ENCODE measurements around the gene RASGRF1. TPM values are rescaled to one million over a fixed set of nuclear protein-coding genes. Genes with fewer than 3 reads are reported as not detected.

The RASGRF1 gene
- polyA plus RNA-seq, 1 donor from 2014 or later = 11.0 TPM

- TF ChIP-seq POLR2AphosphoS5 (IDR thresholded peaks at IDR 0.05) = no peak
- no peak for TF ChIP-seq REST (IDR thresholded peaks at IDR 0.05; ENCODE audit: borderline replicate concordance)
- no peak for TF ChIP-seq MXI1 (conservative IDR thresholded peaks at IDR 0.05; ENCODE audit: poor library complexity, severe bottlenecking)
- no peak for TF ChIP-seq CTCF (IDR thresholded peaks at IDR 0.05; ENCODE audit: poor library complexity, severe bottlenecking)
- no peak for TF ChIP-seq SMC3 (conservative IDR thresholded peaks at IDR 0.05; ENCODE audit: poor library complexity)
- no peak for TF ChIP-seq EZH2 (IDR thresholded peaks at IDR 0.05; ENCODE audit: borderline replicate concordance, insufficient read depth, low read length, poor library complexity, severe bottlenecking)
- no peak for TF ChIP-seq EP300 (conservative IDR thresholded peaks at IDR 0.05; ENCODE audit: poor library complexity, severe bottlenecking)
- no peak for TF ChIP-seq RAD21 (conservative IDR thresholded peaks at IDR 0.05)
- no peak for TF ChIP-seq TAF1 (IDR thresholded peaks at IDR 0.05; ENCODE audit: low read depth)
- H3K36me3 ChIP-seq (ENCODE audit: insufficient read depth, low read length) = no peaks in the 10 kb centered on the region
- no peaks in the 10 kb centered on the region for H3F3A ChIP-seq (ENCODE audit: insufficient read depth, low read length, poor library complexity, severe bottlenecking)
- H3K9me3 ChIP-seq (ENCODE audit: low read length) = no peaks in the 10 kb centered on the region
- no peaks in the 10 kb centered on the region for H3K79me2 ChIP-seq (replicated peaks; ENCODE audit: insufficient read depth, low read length)
- no peak overlapping the region for H3K4me3 ChIP-seq (ENCODE audit: low read length)
- no peak overlapping the region for H2AFZ ChIP-seq (ENCODE audit: low read depth, low read length)
- H4K20me1 ChIP-seq (ENCODE audit: insufficient read depth) = no peaks in the 10 kb centered on the region
- no peak overlapping the region for H3K4me2 ChIP-seq (ENCODE audit: low read length)
- no peaks in the 10 kb centered on the region for H3K27me3 ChIP-seq (ENCODE audit: insufficient read depth, low read depth, low read length)
- no peak overlapping the region for H3K9ac ChIP-seq (ENCODE audit: low read length)
- no peaks in the 10 kb centered on the region for H3K9me2 ChIP-seq (ENCODE audit: insufficient read depth, low read length)
- no peak overlapping the region for H3K27ac ChIP-seq (ENCODE audit: low read length)
These were observed 169.1 kb downstream of the RASGRF1 start for GRCh38 chr15:78921517-78921916.

- Histone ChIP-seq H4K20me1 (ENCODE audit: insufficient read depth) (no peaks in the 10 kb centered on the region), H3K36me3 (ENCODE audit: insufficient read depth, low read length) (no peaks in the 10 kb centered on the region), H3K27me3 (ENCODE audit: insufficient read depth, low read depth, low read length) (no peaks in the 10 kb centered on the region), H3K9ac (ENCODE audit: low read length) (no peak overlapping the region), H3K9me3 (ENCODE audit: low read length) (no peaks in the 10 kb centered on the region), H3K4me2 (ENCODE audit: low read length) (no peak overlapping the region), H3K27ac (ENCODE audit: low read length) (no peak overlapping the region), H3K9me2 (ENCODE audit: insufficient read depth, low read length) (no peaks in the 10 kb centered on the region), H2AFZ (ENCODE audit: low read depth, low read length) (no peak overlapping the region), H3K4me3 (ENCODE audit: low read length) (no peak overlapping the region), H3K79me2 (replicated peaks; ENCODE audit: insufficient read depth, low read length) (no peaks in the 10 kb centered on the region), H3F3A (ENCODE audit: insufficient read depth, low read length, poor library complexity, severe bottlenecking) (no peaks in the 10 kb centered on the region)
- no peak for TF ChIP-seq POLR2AphosphoS5 (IDR thresholded peaks at IDR 0.05)
- TF ChIP-seq EZH2 (IDR thresholded peaks at IDR 0.05; ENCODE audit: borderline replicate concordance, insufficient read depth, low read length, poor library complexity, severe bottlenecking) = no peak
- no peak for TF ChIP-seq MXI1 (conservative IDR thresholded peaks at IDR 0.05; ENCODE audit: poor library complexity, severe bottlenecking)
- TF ChIP-seq TAF1 (IDR thresholded peaks at IDR 0.05; ENCODE audit: low read depth) = no peak
- no peak for TF ChIP-seq SMC3 (conservative IDR thresholded peaks at IDR 0.05; ENCODE audit: poor library complexity)
- no peak for TF ChIP-seq EP300 (conservative IDR thresholded peaks at IDR 0.05; ENCODE audit: poor library complexity, severe bottlenecking)
- no peak for TF ChIP-seq RAD21 (conservative IDR thresholded peaks at IDR 0.05)
- no peak for TF ChIP-seq REST (IDR thresholded peaks at IDR 0.05; ENCODE audit: borderline replicate concordance)
- TF ChIP-seq CTCF (IDR thresholded peaks at IDR 0.05; ENCODE audit: poor library complexity, severe bottlenecking) = no peak
These were observed 172.7 kb downstream of the RASGRF1 start for GRCh38 chr15:78917888-78918287.

All from neural cell (in vitro differentiated cells).